ENCODE results near the gene MINDY2.
"Not testable (repeated sequence)": the region's sequence is repeated elsewhere in the genome, so short reads cannot be mapped to it uniquely, and the experiment has no call there.

Gene MINDY2

DNA sequence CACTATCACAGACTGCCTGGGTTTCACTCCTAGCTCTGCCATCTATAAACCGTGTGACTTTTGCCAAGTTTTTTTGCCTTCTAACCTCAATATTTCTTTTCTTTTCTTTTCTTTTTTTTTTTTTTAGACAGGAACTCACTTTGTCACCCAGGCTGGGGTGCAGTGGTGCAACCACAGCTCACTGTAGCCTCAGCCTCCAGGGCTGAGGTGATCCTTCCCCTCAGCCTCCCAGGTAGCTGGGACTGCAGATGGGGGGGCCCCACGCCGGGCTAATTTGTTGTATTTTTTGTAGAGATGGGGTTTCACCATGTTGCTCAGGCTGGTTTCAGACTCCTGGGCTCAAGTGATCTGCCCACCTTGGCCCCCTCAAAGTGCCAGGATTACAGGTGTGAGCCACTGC is 18.4 kb upstream of the MINDY2 start:
- DNase-seq: no peak

DNA sequence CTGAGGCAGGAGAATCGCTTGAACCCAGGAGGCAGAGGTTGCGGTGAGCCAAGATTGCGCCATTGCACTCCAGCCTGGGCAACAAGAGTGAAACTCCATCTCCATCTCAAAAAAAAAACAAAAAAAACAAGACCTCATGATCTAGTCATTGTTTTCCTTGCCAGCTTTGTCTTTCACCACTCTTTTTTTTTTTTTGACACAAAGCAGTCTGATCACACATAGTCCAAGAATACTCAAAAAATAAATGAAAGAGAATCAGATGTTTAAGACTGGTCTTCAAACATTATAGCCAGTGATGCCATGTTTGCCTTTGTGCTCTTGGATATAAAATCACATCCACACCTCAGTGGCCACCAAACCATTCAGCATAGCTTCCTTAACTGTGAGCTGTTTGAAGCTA is 15.8 kb upstream of the MINDY2 start:
- DNase-seq: no peak

DNA sequence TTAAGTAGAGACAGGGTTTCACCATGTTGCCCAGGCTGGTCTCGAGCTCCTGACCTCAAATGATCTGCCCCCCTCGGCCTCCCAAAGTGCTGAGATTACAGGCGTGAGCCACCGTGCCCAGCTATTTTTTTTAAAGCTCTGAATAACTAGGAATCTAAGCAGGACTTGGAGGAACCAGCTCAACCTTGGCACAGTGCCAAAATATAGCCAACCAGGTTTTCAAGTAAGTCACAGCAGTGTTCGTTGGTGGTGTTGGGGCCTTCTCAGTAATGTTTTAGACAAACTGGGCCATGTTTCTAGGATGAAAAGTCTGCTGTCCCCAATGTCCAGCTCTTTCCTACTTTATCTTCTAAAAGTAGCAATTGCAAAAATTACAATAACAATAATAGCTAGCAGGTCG is 15.1 kb upstream of the MINDY2 start:
- no peak for DNase-seq

DNA sequence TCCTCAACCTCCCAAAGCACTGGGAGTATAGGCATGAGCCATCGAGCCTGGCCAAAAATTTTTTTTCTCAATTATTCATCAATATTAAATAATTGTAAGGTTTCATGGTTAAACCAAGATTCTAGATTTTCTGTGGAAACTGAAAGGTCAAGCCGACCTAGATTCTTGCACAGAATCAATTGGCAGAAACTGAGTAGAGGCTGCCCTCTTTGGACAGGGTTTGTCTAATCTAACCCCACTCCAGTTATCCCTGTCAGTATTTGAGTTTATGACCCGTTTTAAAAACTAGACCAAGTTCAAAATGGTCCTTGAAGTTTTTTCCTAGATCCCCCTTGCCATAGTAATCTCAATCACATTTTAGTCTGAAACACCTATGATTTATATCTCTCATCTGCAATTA is 13.0 kb upstream of the MINDY2 start:
- no peak for DNase-seq

DNA sequence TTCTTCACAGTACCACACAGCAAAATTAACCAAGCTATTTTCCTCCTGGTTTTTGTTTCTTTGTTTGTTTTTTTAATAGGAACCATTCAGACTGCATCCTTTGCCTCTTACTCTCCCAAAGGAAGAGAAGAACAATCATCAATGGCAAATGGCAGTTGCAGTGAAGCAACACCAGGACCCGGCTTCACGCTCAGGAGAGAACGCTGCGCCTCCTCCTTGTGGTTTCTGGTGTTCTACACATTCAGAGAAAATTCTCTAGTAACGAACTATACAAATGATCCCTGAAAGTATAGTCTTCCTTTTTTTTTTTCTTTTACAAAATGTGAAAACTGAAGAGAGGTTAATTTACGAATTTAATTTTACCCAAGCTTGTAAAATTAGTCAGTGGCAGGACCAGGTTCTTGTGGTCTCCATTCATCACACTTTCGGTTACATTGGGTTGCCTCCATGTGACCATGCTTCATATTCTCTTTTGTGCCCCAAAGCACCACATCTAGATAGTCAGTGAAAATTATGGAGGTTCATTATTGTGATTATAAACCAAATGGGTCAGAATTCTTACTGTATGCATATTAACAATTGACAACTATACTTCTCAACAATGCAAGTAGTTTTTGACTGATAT is 10.6 kb upstream of the MINDY2 start:
- no peak for DNase-seq

DNA sequence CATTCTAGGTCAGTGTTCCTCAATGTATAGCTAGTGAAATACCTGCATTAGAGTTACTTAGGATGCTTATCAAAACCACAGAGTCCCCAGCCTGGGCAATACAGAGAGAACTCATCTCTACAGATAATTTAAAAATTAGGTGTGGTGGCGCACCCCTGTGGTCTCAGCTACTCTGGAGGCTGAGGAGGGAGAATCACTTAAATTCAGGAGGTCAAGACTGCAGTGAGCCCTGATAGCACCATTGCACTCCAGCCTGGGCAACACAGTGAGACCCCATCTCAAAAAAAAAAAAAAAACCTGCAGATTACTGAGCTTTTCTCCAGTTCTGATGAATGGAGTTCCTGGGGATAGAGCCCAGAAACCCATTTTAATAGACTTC is 10.1 kb upstream of the MINDY2 start:
- peak in 1 of 5 donors; percentile 26 for DNase-seq

DNA sequence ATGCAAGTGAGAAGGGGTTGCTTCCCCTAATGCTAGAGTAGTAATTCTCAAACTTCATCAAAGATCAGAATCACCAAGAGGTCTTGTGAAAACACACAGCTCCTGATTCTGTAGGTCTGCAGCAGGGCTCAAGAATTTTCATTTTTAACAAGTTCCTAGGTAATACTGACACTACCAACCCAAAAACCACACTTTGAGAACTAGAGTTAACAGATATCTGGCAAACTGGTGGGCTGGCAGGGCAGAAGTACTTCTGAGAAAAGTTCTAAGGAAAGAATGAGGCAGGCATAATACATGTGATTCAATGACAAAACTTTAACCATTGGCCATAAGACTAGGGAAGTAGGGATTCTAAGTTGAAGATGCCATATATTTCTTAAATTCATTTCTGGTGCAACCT is 8.8 kb upstream of the MINDY2 start:
- no peak for DNase-seq

DNA sequence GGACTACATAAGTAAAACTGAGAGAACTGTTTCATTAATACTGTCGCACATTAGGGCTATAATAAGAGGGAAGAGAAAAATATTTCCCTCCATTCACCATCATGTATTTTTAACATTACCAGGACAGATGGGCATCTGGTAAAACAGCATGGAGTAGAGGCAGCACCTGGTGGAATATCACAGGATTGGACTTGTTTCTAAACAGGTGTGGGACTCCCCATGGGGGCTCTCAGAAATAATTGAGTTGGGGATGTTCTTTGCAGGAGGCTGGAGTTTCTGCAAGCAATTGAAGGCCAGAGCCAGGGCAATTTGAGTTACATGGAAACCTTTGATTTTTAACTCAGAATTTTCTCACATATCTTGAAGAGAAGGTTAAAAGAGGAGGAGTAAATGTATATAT is 8.4 kb upstream of the MINDY2 start:
- no peak for DNase-seq

DNA sequence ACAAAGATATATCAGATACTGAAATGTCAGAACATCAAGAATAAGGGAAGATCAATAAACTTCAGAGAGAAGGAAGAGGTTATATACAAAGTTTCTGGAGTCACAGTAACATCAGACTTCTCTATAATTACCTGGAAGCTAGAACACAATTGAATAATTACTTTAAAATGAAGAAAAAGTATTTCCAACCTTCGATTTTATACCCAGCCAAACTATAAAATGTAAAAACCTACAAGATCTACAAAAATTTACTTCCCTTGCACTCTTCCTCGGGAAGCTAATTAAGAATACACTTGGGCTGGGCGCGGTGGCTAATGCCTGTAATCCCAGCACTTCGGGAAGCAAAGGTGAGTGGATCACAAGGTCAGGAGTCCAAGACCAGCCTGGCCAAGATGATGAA is 6.6 kb upstream of the MINDY2 start:
- no peak for DNase-seq

DNA sequence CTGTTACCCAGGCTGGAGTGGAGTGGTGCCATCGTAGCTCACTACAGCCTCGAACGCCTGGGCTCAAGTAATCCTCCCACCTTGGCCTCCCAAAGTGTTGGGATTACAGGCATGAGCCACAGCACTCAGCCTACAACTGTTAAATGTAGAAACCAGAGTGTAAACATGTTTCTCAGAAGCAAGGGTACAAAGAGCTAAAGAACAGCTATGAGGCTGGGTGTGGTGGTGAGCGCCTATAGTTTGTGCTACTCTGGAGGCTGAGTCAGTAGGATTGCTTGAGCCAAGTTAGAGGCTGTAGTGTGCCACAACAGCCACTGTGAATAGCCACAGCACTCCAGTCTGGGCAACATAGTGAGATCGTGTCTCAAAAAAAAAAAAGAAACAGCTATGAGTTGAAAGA is 4.8 kb upstream of the MINDY2 start:
- DNase-seq: no peak

DNA sequence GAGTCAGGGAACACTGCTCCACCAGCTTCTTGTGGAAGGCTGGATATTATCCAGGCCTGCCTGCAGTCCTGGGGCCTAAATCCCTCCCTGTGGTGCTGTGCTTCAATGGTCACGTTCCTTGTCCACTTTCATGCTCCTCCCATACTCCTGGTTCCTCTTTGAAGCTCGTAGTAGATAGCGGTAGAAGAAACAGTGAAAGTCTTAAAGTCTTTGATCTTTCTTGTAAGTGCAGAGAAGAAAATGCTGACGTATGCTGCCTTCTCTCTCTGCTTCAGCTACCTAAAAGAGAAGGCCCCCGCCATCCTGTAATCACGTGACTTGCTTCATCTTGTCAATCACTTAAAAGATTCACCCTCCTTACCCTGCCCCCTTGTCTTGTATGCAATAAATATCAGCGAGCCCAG is 2.5 kb upstream of the MINDY2 start:
- not testable (repeated sequence) for DNase-seq

DNA sequence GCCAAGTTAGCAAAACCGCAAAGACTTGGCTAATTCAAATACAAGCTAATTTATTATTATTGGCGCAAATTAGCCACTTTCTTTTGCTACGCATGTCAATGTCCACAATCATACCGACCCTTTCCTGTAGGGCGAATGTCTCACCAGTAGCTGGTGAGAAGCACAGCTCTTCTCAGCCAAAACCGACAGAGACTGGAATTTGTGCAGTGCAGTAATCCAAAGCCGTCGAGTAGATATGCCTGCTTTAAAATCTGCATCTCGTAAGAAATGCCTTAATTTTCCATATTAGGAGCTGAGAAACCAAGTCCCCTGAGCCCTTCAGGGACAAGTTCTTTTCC is 614 bp upstream of the MINDY2 start:
- peak in 1 of 5 donors; percentile 4 for DNase-seq

DNA sequence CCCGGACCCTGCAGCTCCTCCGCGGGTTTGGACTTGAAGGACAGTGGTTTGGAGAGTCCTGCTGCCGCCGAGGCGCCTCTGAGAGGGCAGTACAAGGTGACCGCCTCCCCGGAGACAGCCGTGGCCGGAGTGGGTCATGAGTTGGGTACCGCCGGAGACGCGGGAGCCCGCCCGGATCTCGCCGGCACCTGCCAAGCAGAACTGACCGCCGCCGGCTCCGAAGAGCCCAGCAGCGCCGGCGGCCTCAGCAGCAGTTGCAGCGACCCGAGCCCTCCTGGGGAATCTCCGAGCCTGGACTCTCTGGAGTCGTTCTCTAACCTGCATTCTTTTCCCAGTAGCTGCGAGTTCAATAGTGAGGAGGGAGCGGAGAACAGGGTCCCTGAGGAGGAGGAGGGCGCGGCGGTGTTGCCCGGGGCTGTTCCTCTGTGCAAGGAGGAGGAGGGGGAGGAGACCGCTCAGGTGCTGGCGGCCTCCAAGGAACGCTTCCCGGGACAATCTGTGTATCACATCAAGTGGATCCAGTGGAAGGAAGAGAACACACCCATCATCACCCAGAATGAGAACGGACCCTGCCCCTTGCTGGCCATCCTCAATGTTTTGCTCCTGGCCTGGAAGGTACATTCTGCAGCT is 634 bp downstream of the MINDY2 start:
- peak in 2 of 5 donors; percentile 16 to 18 for DNase-seq

DNA sequence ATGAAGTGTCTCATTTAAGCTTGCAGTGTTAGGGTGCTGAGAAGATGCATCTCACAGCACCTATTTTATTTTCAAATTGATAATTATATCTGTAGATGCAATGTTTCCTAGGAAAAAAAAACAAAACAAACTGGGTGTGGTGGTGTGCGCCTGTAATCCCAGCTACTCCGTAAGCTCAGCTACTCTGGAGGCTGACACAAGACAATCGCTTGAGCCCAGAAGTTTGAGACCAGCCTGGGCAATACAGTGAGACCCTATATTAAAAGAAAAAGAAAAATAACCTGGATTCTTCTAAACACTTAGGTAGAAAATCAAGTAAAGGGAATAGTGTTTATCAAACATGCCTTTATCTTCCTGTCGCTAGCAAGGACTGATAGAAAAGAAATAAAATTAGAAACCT is 1.9 kb downstream of the MINDY2 start:
- no peak for DNase-seq

DNA sequence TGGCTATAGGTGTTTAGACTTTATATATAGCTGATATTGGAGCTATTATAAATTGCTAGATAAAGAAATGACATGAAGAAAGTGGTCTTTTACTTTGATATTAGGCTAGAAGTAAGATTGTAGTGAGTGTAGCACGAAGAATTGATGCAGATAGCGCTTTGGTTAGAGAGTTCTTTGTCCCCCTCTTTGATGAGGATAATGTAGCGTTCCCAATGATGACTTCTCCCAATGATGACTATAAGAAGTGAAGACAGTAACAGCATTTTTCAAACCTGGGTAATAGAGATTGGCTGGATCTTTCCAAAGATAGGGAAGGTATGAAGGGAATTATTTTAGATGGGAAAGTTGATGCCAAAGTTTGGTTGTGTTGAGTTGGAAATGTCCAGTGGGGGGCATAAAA is 4.3 kb downstream of the MINDY2 start:
- no peak for DNase-seq

DNA sequence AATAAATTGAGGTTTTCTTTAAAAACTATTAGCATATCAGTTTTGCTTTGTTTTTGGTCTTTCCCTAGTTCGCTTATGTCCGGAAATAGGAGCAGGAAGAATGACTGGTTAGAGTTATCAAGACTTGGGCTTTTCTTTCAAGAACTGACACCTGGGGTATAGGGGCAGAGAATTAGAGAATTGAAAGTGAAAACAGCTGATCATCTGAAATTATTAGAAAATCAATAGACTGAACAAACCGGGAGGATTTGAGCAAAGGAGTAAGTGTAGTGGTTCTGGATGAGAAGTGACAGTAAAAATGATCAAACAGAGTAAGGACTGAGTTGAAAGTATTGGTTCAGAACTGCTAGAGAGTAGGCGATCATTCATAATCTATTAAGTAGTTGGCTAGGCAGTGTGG is 6.0 kb downstream of the MINDY2 start:
- DNase-seq: no peak

DNA sequence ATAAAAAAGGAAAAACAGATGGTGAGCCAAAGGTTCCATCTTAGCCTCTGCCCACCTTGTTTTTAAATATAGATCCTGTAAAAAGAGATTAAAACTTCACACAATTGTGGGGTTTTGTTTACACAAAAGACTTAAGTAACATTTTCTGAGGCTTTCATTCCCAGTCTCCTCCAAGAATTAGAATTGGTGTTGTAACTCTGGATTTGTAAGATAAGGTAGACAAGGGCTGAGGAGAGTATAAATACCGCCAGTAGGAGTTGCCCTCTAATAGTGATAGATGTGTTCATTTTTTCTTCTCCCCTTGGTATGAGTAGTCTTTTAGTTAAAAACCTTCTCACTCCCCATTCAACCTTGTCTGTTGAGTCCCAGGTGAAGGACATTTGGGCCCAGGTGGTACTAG is 8.5 kb downstream of the MINDY2 start:
- DNase-seq: no peak

DNA sequence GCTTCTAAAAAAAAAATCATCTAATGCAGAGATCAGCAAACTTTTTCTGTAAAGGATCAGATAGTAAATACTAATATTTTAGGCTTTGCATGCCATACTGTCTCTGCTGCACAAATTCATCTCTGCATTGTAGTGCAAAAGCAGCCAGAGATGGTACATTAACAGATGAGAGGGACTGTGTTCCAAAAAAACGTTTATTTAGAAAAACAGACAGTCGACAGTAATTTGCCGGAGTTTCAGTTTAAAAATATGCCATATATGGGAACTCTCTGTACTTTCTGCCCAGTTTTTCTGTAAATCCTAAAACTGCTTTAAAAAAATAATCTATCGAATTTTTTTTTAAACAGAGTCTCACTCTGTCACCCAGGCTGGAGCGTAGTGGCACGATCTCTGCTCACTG is 14.3 kb downstream of the MINDY2 start:
- no peak for DNase-seq

DNA sequence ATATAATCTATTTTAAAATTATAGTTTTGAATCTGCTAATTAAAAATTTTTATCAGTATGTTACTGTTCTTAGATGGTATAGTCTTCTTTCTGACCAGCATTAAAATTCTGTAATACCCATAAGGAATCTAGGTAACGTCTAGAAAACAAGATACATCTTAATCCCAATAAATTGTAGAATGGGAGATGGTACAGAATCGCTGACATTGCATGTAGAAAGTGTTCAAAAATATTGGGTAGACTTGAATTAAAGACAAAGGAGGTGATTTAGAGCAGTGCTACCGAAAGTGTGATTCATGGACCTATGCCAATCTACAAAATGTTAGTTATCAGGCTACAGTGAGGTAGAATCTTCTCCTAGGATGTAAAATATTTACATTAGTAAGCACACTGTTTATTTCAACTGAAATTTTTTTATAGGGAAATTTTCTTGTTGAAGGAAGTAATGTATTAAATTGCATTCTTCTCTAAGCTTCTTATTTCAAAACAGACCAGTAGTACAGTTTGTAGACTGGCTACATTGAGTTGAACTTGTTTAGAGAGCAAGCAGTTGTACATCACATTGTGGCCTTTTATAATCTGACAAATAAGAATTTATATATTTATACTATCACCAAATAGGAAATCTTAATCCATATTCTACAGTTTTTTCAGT is 17.1 kb downstream of the MINDY2 start:
- no peak for DNase-seq

DNA sequence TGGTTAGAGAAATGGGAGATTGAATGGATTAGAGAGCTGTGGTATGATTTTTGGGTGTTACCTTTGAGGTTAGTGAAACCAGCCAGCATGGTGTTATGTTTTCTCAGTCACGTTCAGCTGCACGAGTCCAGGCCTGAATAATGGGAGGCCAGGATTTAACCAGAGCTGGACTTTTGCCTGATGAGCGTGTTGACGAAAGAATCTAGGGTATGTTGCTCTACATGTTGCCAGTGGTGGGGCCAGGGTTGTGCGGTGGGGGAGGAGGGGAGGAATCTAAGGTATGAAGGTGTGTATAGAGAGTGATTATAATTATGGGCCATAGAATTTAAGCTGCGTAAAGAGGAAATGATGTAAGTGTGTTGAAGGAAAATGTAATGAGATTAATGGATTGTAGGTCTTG is 22.8 kb downstream of the MINDY2 start:
- no peak for DNase-seq

DNA sequence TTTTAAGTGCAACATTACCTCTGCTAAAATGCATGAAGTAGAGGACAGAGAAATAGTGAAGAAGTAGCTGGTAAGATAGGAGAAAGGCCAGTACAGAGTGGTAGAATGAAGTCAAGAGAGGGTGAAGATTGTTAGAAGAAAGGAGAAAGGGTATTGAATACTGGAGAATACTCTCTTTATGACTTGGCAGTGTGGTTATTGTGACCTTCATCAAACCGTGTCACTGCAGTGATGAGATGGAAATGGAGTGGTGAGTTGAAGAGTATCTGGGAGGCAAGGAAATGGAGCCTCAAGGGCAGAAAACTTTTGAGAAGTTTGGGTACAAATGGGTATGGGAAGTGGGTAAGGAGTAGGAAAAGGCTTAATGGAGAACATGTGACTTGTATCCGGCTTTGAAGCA is 24.7 kb downstream of the MINDY2 start:
- no peak for DNase-seq

DNA sequence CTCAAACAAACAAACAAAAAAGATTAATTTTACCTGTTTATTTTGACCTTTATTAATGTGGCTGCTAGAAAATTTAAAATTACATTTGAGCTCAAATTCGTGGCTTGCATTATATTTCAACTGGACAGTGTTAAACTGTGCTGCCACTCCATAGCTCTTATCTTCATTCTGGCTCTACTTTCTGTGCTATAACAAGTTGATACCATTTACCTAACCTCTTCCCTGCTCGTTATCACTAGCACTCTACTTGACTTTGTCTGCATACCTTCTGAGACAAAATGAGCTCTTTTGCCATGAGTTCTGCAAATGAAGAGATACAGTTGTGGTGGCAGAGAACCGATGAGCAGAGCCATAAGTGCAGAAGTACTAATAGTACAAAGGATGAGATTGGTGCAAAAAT is 26.4 kb downstream of the MINDY2 start:
- no peak for DNase-seq

DNA sequence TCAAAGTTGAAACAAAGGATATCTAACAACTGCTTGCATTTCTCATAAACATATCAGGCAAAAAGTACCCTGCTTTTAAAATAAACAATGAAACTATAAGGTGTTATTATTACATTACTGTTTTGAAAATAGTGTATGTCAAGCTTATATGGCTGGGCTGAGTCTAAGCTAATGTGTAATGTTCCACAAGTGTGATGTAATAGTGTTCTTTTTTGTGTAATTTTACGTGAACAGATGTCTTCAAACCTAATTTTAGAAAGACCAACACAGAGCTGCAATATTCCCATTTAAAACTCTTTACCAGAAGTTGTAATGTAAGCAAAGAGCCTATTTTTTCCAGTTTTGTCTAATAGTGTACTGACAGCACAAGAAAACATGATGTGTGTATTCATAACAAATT is 34.0 kb downstream of the MINDY2 start:
- no peak for DNase-seq

DNA sequence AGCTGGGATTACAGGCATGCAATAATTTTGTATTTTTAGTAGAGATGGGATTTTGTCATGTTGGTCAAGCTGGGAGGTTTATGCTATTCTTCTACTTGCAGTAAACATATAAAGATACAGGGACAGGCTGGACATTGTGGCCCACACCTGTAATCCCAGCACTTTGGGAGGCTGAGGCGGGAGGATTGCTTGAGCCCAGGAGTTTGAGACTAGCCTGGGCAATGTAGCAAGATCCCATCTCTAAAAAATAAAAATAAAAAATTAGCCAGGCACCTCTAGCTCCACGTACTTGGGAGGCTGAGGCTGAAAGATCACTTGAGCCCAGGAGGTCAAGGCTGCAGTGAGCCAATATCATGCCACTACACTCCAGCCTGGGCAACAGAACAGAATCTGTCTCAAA is 52.2 kb downstream of the MINDY2 start:
- not testable (repeated sequence) for DNase-seq

DNA sequence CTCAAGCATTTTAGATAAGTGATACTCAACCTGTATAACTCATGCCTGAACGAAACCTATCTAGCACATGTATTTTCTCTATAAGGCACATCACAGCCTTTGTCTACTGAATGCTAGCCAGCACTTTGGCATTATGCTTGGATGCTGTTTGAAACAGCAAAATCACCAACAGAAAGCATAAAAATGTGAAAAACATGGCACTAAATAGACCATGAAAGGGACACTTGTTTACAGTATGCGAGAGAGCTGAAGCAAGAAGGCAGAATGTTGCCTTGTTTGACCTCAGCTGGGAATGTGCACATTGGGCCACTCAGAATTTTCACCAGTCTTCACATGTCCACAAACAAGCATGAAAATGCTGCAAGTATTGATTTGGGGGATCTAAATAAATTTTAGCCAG is 59.5 kb downstream of the MINDY2 start:
- DNase-seq: no peak
